ENCODE measurements around the gene DAB2IP.

DNA sequence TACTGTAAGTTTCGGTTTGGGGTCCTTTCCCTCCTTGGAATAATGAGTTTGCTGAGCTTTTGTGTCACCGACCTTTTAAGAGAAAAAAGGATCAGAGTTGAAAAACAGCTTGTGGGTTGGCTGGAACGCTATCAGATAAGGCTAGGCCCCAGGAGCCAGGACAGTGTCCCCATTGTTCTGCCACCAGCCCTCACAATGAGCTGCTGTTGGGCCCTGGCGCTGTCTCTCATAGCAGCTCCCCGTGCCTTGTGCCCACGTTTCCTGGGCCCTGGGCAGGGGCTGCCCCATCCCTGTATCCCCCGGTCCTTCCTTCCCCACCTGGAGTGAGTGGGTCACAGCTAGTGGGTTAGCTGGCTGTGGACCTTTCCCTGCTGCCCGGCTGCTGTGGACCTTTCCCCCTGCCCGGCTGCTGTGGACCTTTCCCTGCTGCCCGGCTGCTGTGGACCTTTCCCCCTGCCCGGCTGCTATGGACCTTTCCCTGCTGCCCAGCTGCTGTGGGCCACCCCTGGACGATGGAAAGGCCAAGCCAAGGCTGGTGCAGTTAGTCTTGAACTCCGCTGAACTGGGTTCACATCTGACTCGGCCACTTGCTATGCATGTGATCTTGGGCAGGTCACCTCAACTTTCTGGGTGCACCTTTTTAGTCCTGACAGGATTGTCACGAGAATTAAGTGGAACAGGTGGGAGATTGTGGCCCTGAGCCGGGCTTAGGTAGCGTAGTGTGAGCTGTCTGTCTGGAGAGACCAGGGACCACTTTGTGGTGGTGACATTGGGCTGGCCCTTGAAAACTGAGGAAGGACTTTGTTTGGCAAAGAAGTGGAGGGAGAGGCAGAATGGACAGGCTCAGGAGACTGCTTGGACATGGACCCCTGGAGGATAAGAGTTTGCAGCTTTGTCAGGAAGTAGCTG is 99.5 kb downstream of the DAB2IP start:
- TF ChIP-seq, protein P1, sequence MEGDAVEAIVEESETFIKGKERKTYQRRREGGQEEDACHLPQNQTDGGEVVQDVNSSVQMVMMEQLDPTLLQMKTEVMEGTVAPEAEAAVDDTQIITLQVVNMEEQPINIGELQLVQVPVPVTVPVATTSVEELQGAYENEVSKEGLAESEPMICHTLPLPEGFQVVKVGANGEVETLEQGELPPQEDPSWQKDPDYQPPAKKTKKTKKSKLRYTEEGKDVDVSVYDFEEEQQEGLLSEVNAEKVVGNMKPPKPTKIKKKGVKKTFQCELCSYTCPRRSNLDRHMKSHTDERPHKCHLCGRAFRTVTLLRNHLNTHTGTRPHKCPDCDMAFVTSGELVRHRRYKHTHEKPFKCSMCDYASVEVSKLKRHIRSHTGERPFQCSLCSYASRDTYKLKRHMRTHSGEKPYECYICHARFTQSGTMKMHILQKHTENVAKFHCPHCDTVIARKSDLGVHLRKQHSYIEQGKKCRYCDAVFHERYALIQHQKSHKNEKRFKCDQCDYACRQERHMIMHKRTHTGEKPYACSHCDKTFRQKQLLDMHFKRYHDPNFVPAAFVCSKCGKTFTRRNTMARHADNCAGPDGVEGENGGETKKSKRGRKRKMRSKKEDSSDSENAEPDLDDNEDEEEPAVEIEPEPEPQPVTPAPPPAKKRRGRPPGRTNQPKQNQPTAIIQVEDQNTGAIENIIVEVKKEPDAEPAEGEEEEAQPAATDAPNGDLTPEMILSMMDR (IDR thresholded peaks at IDR 0.05; ENCODE audit: borderline replicate concordance, extremely low read depth, low read length, poor library complexity, severe bottlenecking), result no peak
- no peak for TF ChIP-seq EZH2 (IDR thresholded peaks at IDR 0.05; ENCODE audit: borderline replicate concordance, low read depth, low read length, severe bottlenecking)

All from DND-41 (cell line).